ENCODE measurements around the gene COBLL1.

COBLL1 gene

GRCh38 chr2:164651361-164651760 lies 190.3 kb downstream of the COBLL1 start:
- in situ Hi-C loops (cut with HindIII; ENCODE audit: low sequenced_read_pairs), result no loop called here

GRCh38 chr2:164644036-164644700 lies 197.5 kb downstream of the COBLL1 start:
- in situ Hi-C loops (cut with HindIII; ENCODE audit: low sequenced_read_pairs), result no loop called here

GRCh38 chr2:164642946-164643555 lies 198.6 kb downstream of the COBLL1 start:
- in situ Hi-C loops (cut with HindIII; ENCODE audit: low sequenced_read_pairs), result no loop called here

- in situ Hi-C loops (cut with HindIII; ENCODE audit: low sequenced_read_pairs), result no loop called here
Observed at GRCh38 chr2:164642268-164642667, 199.4 kb downstream of the COBLL1 start.

Measured in endothelial cell of hepatic sinusoid (primary cell).